ENCODE results near the gene PHIP. TPM values are rescaled to one million over a fixed set of nuclear protein-coding genes. Genes with fewer than 3 reads are reported as not detected.

PHIP gene
- total and polyA plus RNA-seq, 2 donors (not counting 3 experiments of a cell fraction or from before 2014, with no cell fraction given), result 3.5 to 28.4 TPM

- no peak for TF ChIP-seq EZH2 (IDR thresholded peaks at IDR 0.05; ENCODE audit: borderline replicate concordance, low read depth, low read length, severe bottlenecking)
- TF ChIP-seq JUN (IDR thresholded peaks at IDR 0.05; ENCODE audit: borderline replicate concordance, insufficient read depth, insufficient read length, low read depth), result no peak
- TF ChIP-seq POLR2A (IDR thresholded peaks at IDR 0.05; ENCODE audit: low read depth, low read length), result no peak
- TF ChIP-seq POLR2AphosphoS5 (IDR thresholded peaks at IDR 0.05; ENCODE audit: insufficient read depth, low read depth, low read length), result no peak
- TF ChIP-seq CTCF (IDR thresholded peaks at IDR 0.05; ENCODE audit: extremely low read depth in 1 of 2, insufficient read depth in 1 of 2, low read depth in 1 of 2, low read length in 2 of 2), result no peak
- TF ChIP-seq MYC (IDR thresholded peaks at IDR 0.05; ENCODE audit: low read depth, low read length), result no peak
- no peak for TF ChIP-seq FOS (IDR thresholded peaks at IDR 0.05; ENCODE audit: borderline replicate concordance, insufficient read depth, low read length)
- no peak for TF ChIP-seq GATA2 (IDR thresholded peaks at IDR 0.05; ENCODE audit: insufficient read depth, insufficient read length, low read depth, low read length)
- TF ChIP-seq MAX (IDR thresholded peaks at IDR 0.05; ENCODE audit: insufficient read depth, insufficient read length), result no peak
- H3K79me2 ChIP-seq (ENCODE audit: control insufficient read depth, insufficient read depth, low read length), result no peaks in the 10 kb centered on the region
- H3K4me1 ChIP-seq (ENCODE audit: control insufficient read depth, extremely low read depth, insufficient read depth, low read length), result no peaks in the 10 kb centered on the region
- no peak overlapping the region for H3K27ac ChIP-seq (ENCODE audit: insufficient read depth, low read depth, low read length)
- H4K20me1 ChIP-seq (replicated peaks; ENCODE audit: control insufficient read depth, extremely low read depth, insufficient read depth, low read length), result no peaks in the 10 kb centered on the region
- ChIA-PET POLR2A (no interaction called here), CTCF (interaction anchor here (1.7 kb wide), 1 partner anchor 9 kb away, joined by 6 read pairs; no protein-coding TSS in a partner anchor)
- no peak for FAIRE-seq
- no peak for DNase-seq (ENCODE audit: low read depth, low spot score)
- H2AFZ ChIP-seq (ENCODE audit: low read depth, low read length), result no peak overlapping the region
- no peaks in the 10 kb centered on the region for H3K9me3 ChIP-seq (replicated peaks; ENCODE audit: control insufficient read depth, insufficient read depth, low read length)
- H3K9ac ChIP-seq (replicated peaks; ENCODE audit: extremely low read depth, insufficient read depth, low read length), result no peak overlapping the region
- no peaks in the 10 kb centered on the region for H3K27me3 ChIP-seq (ENCODE audit: control insufficient read depth in 2 of 2, insufficient read depth in 2 of 2, low read length in 2 of 2)
- no peak overlapping the region for H3K4me2 ChIP-seq (ENCODE audit: insufficient read depth, low read length)
- dilution Hi-C loops (cut with MboI; ENCODE audit: extremely low pct_ligation_motif_present, low sequenced_read_pairs) (no loop called here), intact Hi-C loops (cut with micrococcal nuclease) (no loop called here)
- H3K4me3 ChIP-seq (replicated peaks in 1 of 3; ENCODE audit: insufficient read depth in 1 of 3, low read depth in 1 of 3, low read length in 3 of 3), result no peak overlapping the region
- H3K36me3 ChIP-seq (ENCODE audit: control insufficient read depth in 2 of 2, extremely low read depth in 1 of 2, insufficient read depth in 2 of 2, low read length in 2 of 2), result no peaks in the 10 kb centered on the region
- BruUV-seq (replicated peaks), result no TSS peak
- H3K9me1 ChIP-seq (replicated peaks; ENCODE audit: control insufficient read depth, extremely low read depth, insufficient read depth, low read length), result no peaks in the 10 kb centered on the region
These were observed 41.2 kb upstream of the PHIP start for GRCh38 chr6:79119217-79119616.

All from endothelial cell of umbilical vein (primary cell).